GM12872 (cell line): ENCODE data around the gene GLMP.

Experiments used
- TF ChIP-seq, protein P1 (sequence below): IDR thresholded peaks from 3 replicates; pipeline ENCODE4 v1.5.1; 2011; ENCODE audit warnings: low read depth, mild to moderate bottlenecking, low read length, moderate library complexity; ENCODE audit not compliant: insufficient read depth

Gene GLMP

GRCh38 chr1:156298852-156299357, 3.4 kb upstream of the GLMP start, which contains the start of gene VHLL:
TSS of gene VHLL (minus strand) at chr1:156299307. CDS start at chr1:156299189, 118 bp downstream.
- TF ChIP-seq, protein P1, sequence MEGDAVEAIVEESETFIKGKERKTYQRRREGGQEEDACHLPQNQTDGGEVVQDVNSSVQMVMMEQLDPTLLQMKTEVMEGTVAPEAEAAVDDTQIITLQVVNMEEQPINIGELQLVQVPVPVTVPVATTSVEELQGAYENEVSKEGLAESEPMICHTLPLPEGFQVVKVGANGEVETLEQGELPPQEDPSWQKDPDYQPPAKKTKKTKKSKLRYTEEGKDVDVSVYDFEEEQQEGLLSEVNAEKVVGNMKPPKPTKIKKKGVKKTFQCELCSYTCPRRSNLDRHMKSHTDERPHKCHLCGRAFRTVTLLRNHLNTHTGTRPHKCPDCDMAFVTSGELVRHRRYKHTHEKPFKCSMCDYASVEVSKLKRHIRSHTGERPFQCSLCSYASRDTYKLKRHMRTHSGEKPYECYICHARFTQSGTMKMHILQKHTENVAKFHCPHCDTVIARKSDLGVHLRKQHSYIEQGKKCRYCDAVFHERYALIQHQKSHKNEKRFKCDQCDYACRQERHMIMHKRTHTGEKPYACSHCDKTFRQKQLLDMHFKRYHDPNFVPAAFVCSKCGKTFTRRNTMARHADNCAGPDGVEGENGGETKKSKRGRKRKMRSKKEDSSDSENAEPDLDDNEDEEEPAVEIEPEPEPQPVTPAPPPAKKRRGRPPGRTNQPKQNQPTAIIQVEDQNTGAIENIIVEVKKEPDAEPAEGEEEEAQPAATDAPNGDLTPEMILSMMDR, result no peak

GRCh38 chr1:156293895-156294294, 1.6 kb downstream of the GLMP start:
- TF ChIP-seq, protein P1, result no peak

DNA sequence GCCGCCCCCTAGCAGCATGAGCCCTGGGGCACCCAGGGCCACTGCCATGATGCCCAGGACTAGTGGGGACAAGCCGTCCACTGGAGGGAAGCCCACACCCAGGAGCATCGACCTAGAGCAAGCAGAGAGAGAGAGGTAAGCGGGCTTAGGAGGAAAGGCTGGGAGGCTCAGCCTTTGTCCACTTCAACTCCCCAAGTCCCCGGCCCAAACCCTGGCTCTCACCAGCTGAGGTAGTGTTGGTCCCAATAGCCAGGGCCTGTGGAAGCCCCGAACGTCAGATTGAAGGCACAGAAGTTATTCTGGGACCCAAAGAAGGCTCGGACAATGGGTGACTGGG, 2.4 kb downstream of the GLMP start:
- TF ChIP-seq, protein P1, result no peak

- TF ChIP-seq, protein P1, result no peak
Measured at GRCh38 chr1:156291226-156292061, 4.0 kb downstream of the GLMP start.

GRCh38 chr1:156289857-156290256, 5.6 kb downstream of the GLMP start:
- TF ChIP-seq, protein P1, result no peak

DNA sequence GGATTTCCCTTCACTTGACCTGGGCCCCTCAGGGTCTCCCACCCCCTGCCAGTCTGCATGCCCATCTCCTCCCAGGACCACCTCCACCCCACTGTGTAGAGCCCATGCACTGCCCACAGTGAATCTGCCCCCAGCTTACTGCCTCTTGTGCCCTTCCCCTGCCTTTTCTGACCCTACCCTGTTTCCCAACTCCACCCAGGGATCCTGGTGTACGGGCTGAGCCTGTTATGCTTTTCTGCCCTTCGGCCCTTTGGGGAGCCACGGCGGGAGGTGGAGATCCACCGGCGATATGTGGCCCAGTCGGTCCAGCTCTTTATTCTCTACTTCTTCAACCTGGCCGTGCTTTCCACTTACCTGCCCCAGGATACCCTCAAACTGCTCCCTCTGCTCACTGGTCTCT, 9.4 kb downstream of the GLMP start:
- TF ChIP-seq, protein P1, result no peak

DNA sequence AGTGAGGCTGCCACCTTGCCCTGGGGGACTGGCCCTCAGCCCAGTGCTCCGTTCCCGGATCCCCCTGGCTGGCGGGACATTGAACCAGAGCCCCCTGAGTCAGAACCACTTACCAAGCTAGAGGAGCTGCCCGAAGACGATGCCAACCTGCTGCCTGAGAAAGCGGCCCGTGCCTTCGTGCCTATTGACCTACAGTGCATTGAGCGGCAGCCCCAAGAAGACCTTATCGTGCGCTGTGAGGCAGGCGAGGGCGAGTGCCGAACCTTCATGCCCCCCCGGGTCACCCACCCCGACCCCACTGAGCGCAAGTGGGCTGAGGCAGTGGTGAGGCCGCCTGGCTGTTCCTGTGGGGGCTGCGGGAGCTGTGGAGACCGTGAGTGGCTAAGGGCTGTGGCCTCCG, 10.0 kb downstream of the GLMP start:
- TF ChIP-seq, protein P1, result no peak
